Activated CD4-positive, CD25-positive, alpha-beta regulatory T cell treated with anti-CD3 and anti-CD28 coated beads, Interleukin-2, amount 50 U/mL, for 16 hours (primary cell): Measurements from ENCODE around the gene GPC6.

ENCODE experiments used
- DNase-seq: peaks from one replicate; pipeline ENCODE4 v3.0.0-alpha.2; 2020; ENCODE audit warnings: low read depth, low spot score

Gene GPC6

DNA sequence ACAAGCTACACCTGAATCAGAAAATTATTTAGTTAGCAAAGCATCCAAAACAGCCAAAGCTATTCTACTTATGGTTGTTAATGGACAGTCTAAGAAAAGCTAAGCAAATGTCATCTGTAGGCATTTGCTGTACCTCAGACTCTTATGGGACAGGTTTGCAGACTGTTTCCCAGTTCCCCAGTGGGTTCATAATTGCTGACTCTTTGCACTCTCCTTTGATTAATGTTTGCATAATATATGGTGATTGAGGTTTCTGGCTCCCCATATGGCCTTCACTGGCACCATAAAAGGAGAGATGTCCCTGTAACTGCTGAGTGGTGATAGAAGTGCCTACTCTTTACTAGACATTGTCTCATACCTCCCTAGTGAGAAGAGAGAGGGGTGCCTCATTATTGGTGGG, 142.1 kb downstream of the GPC6 start:
- DNase-seq = no peak

DNA sequence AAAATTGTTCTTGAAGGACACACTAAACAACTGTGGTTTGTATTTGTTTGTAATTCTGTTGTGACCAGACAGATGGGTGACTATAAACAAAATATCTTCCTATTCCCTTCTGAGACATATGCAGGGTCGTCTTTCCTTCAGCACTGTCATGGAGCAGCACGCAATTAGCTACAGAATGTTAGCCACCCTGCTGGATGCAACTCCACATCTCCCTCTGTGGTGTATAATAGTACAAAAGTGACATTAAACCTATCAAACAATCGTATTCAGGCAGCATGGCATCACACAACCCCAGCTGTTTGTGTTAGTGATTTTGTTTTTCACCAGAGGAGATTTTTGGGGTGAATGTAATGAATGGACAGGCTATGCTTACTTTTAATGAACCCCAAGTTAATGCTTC, 146.2 kb downstream of the GPC6 start:
- DNase-seq = no peak

- no peak for DNase-seq
Measured at GRCh38 chr13:93375491-93375890, 148.9 kb downstream of the GPC6 start.

DNA sequence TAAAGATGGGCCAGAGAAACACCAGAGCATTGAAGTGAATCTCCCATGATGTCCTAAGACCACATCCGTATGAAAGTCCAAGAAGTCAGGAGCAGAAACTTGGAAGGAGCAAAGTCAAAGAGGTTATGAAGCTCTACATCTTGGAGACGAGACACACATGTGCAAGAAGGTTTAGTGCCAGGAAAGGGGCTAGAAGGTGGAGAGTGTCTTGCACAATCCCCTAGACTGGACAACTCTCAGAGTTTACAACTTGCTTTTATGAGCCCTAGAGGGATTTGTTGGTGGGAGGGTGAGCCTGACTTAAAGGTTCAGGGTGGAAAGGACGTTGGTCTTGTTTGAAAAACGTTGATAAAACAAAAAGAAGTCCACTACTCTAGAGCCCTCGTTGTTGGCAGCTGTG, 150.6 kb downstream of the GPC6 start:
- no peak for DNase-seq

DNA sequence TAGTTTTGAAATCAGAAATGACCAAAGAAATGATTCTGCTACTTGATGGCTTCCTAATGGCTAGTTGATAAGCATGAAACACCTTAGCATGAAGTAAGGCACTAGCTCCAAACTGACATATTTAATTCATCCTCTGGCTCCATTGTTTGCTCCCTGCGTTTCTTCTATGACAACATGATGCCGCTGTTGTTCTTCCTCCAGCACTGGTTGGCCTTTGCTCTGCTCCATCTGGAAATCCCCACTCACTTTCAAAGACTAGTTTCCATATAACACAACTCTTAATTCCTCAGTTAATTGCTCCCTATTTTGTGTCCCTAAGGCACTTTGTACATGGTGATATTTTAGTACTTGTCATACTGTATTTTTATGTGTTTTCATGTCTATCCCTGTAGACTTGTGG, 151.6 kb downstream of the GPC6 start:
- DNase-seq = no peak

- DNase-seq = no peak
Measured at GRCh38 chr13:93386116-93386515, 159.5 kb downstream of the GPC6 start.

DNA sequence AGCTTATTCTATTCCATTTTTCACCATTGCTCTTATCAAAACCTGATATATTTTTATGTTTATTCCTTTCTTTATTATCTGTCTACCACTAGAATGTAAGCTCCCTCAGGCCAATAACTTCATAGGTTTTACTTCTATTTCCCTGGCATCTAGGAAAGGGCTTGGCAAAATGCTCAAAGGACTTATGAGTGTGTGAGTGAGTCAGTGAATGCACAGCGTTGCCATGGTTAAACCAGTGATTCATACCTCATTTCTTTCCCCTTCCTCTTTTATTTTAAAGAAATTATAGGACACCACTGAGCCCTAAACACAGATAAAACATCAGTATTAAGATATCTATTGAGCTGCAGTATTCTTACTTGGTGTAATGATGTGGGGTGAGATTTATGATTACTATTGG, 162.1 kb downstream of the GPC6 start:
- no peak for DNase-seq

DNA sequence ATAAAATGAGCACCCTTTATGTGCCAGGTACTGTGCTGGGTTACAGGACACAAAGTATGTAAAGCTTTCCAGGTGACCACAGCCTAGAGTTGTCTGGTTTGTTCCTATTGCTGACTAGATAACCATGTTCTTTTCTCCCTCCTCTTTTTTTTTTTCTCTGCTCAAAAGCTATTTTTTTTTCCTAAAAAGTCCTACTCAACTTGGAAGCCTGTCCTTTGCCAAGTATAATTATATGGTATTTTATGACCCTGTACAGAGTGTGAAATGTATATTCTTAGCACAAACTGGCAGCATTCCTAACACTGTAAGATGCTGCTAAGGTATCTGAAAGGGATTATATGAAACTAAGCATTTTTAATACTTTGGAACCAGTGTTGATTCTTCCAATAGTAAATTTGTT, 171.0 kb downstream of the GPC6 start:
- DNase-seq = no peak

DNA sequence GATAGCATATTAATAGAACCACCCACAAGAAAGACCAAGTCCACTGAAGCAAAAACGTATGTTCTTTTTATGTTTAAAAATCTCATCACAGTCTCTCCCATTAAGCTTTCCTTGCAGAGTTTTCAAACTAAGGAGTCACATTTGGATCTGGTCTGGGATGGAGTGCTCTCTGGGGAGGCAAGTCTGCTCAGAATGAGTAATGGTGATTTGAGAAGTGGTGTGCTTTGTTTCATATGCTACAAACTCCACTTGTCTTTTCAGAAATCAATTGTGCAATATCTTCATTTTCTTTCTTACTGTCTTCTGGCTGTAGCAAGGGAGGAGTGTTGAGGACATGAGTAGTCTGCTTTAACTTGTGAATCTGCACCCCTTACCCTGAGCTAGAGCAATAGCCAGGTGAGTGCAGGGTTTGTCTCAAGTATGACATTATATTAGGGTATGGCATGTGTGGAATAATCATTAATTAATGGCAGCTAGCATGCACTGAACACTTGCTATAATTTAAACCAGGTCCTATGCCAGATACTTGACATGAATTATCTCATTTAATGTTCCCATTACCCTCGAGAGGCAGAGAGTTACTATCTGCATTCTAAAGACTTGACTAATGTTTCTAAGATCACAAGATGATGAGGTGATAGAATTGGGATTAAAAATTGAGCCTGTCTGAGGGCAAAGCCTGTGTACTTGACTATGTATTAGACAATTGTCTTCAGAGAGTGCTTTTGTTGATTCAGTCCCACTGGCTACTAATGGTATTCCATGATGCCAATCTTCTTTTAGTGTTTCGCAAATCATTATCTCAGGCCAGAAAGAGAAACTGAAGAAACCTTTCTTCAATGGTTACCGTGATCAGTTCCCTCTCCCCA, 171.8 kb downstream of the GPC6 start:
- DNase-seq = no peak

- no peak for DNase-seq
Measured at GRCh38 chr13:93399212-93399611, 172.6 kb downstream of the GPC6 start.

- no peak for DNase-seq
Measured at GRCh38 chr13:93406136-93406535, 179.5 kb downstream of the GPC6 start.

- no peak for DNase-seq
Measured at GRCh38 chr13:93407551-93407950, 180.9 kb downstream of the GPC6 start.

DNA sequence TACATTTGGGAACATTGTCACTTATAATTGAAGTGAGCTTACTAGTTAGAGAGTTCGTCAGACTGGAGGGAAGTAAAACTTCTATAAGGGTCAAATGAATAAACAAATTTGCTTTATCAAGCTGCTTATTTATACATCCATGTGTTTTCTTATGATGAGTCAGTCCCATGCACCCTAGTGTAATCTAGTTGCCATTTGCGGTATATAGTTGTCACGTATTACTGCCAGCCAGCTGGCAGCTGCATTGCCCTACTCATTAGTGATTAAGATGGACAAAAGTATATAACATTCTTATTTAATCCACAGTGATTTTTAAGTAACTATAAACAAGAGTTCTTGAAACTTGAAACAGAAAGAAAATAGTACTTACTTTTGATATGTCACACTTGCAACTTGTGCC, 182.4 kb downstream of the GPC6 start:
- no peak for DNase-seq

DNA sequence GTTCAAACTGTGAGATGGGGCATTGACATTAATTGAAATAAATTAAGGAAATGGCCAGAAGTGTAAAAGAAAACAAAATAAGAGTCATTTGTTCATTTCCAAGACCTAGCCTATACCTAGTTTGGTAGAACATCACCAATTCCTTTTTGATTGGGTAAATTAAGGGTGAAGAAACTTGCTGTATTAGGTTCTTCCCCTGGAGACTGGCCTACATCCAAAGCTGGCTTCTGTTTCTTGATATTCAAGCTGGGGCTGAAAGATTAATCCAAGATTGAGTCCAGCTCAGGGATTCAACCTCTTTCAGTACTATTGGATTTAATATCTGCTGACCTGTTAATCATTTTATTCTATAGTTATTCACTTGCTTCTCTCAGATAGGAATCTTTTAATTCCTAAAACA, 183.2 kb downstream of the GPC6 start:
- no peak for DNase-seq

- DNase-seq = no peak
Measured at GRCh38 chr13:93411186-93411680, 184.6 kb downstream of the GPC6 start.

DNA sequence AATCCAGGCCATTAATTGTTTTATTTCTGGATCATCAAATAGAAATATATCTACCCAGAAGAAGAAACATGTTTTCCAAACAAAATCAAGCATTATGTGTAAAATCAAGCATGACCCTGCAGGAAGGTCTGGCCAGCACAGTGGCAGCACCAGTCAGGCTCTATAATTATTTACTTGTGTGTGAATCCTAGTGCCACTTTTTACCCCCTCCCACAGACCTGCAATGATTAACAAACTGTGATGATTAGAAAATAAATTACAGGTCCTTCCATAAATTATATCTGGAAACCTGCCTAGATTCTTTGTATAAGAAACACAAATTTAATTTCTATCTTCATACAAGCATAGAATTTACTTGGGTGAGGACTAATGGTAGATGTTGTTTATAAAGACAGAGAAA, 186.1 kb downstream of the GPC6 start:
- no peak for DNase-seq

- no peak for DNase-seq
Measured at GRCh38 chr13:93413972-93414717, 187.5 kb downstream of the GPC6 start.

- no peak for DNase-seq
Measured at GRCh38 chr13:93416736-93417355, 190.2 kb downstream of the GPC6 start.

DNA sequence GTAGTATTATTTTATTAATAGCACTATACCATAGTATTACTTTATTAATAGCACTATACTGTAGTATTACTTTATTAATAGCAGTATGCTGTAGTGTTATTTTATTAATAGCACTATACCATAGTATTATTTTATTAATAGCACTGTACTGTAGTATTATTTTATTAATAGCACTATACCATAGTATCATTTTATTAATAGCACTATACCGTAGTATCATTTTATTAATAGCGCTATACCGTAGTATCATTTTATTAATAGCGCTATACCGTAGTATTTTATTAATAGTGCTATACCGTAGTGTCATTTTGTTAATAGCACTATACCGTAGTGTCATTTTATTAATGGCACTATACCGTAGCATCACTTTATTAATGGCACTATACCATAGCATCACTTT, 191.8 kb downstream of the GPC6 start:
- no peak for DNase-seq

GRCh38 chr13:93420206-93420605, 193.6 kb downstream of the GPC6 start:
- DNase-seq = no peak

DNA sequence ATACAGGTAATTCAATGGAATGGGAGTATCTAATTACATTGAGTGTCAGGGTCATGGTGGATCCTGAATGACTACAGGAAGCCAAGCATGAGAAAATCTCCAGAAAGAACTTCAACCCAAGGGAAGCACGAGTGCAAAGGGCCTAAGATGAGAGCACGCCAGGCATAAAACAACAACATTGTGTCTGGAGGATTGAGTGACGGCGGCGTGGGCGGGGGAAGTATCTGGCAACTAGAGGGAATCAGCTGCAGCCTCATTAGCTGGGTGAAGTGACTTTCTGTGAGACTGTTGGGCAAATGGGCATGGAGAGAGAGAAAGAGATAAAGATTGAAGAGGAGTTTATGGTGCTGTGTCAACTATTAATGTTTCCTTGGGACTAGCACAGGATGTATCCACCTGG, 194.3 kb downstream of the GPC6 start:
- DNase-seq = no peak

GRCh38 chr13:93422980-93423543, 196.5 kb downstream of the GPC6 start:
- DNase-seq = no peak
